Mesendoderm (in vitro differentiated cells): Measurements from ENCODE around the gene NFU1.
"Not testable (repeated sequence)": the region's sequence is repeated elsewhere in the genome, so short reads cannot be mapped to it uniquely, and the experiment has no call there.

ENCODE experiments used
- DNase-seq: peaks from one replicate; pipeline ENCODE4 v3.0.0; 2013
- H2AK5ac ChIP-seq: 2 replicates; pipeline ENCODE4 v1.6.1; 2013; ENCODE audit warnings: low read length, inconsistent platforms
- H2BK120ac ChIP-seq: 2 replicates; pipeline ENCODE4 v1.6.1; 2013; ENCODE audit warnings: low read depth, mild to moderate bottlenecking, low read length, moderate library complexity, mixed read lengths
- H2BK15ac ChIP-seq: replicated peaks from 2 replicates; pipeline ENCODE4 v1.6.1; 2013; ENCODE audit warnings: low read depth, mild to moderate bottlenecking, moderate library complexity
- H2BK5ac ChIP-seq: 2 replicates; pipeline ENCODE4 v1.6.1; 2013; ENCODE audit warnings: low read length, inconsistent platforms
- H3K18ac ChIP-seq: 2 replicates; pipeline ENCODE4 v1.6.1; 2013; ENCODE audit warnings: mild to moderate bottlenecking, low read length, mixed read lengths
- H3K23ac ChIP-seq: one replicate; pipeline ENCODE4 v1.6.1; 2013; ENCODE audit warnings: low read length
- H3K27ac ChIP-seq: 2 replicates; pipeline ENCODE4 v1.5.1; 2013; ENCODE audit warnings: low read depth, mild to moderate bottlenecking, inconsistent platforms, low read length, moderate library complexity
- H3K27me3 ChIP-seq: 2 replicates; pipeline ENCODE4 v1.6.1; 2013; ENCODE audit warnings: low read length, control low read depth, mild to moderate bottlenecking, inconsistent platforms; ENCODE audit not compliant: insufficient read depth, poor library complexity
- H3K36me3 ChIP-seq: 2 replicates; pipeline ENCODE4 v1.6.1; 2013; ENCODE audit warnings: low read length, inconsistent platforms; ENCODE audit not compliant: control insufficient read depth, insufficient read depth
- H3K4ac ChIP-seq: one replicate; pipeline ENCODE4 v1.6.1; 2013; ENCODE audit warnings: low read depth, mild to moderate bottlenecking, low read length, moderate library complexity
- H3K4me1 ChIP-seq: 2 replicates; pipeline ENCODE4 v1.6.1; 2013; ENCODE audit warnings: low read depth, low read length, inconsistent platforms; ENCODE audit not compliant: control insufficient read depth
- H3K4me2 ChIP-seq: 2 replicates; pipeline ENCODE4 v1.6.1; 2013; ENCODE audit warnings: low read length
- H3K4me3 ChIP-seq: 2 replicates; pipeline ENCODE4 v1.5.1; 2013; ENCODE audit warnings: mild to moderate bottlenecking, low read length
- H3K56ac ChIP-seq: one replicate; pipeline ENCODE4 v1.6.1; 2013; ENCODE audit warnings: low read length
- H3K79me1 ChIP-seq: 2 replicates; pipeline ENCODE4 v1.6.1; 2013; ENCODE audit warnings: low read length, inconsistent platforms
- H3K79me2 ChIP-seq: 2 replicates; pipeline ENCODE4 v1.6.1; 2013; ENCODE audit warnings: mild to moderate bottlenecking, low read length; ENCODE audit not compliant: control insufficient read depth, insufficient read depth
- H3K9ac ChIP-seq: 2 replicates; pipeline ENCODE4 v1.6.1; 2013; ENCODE audit warnings: low read length, inconsistent platforms
- H4K5ac ChIP-seq: one replicate; pipeline ENCODE4 v1.6.1; 2013; ENCODE audit warnings: low read length
- H4K8ac ChIP-seq: one replicate; pipeline ENCODE4 v1.6.1; 2013; ENCODE audit warnings: low read depth, mild to moderate bottlenecking, control low read depth, low read length, moderate library complexity
- WGBS: extraction: QIAGEN DNeasy Blood & Tissue Kit; methylation state at CpG from one replicate; pipeline ENCODE4 v1.1.7; 2013; ENCODE audit warnings: low lambda C conversion rate, missing lambda C conversion rate; ENCODE audit not compliant: insufficient coverage; ENCODE audit errors: extremely low coverage; 5-methylcytosine and 5-hydroxymethylcytosine counted together

The NFU1 gene

GRCh38 chr2:69419111-69419510, 18.1 kb downstream of the NFU1 start:
- not testable (repeated sequence) for H3K4ac ChIP-seq, H2BK5ac ChIP-seq, H3K4me2 ChIP-seq, H3K4me3 ChIP-seq, H3K79me1 ChIP-seq, H4K8ac ChIP-seq, H3K27ac ChIP-seq, H4K5ac ChIP-seq, H3K4me1 ChIP-seq, H3K23ac ChIP-seq, H2BK15ac ChIP-seq, H2BK120ac ChIP-seq, DNase-seq, H3K36me3 ChIP-seq, H3K56ac ChIP-seq, H3K18ac ChIP-seq, H3K9ac ChIP-seq, H3K79me2 ChIP-seq, H2AK5ac ChIP-seq, H3K27me3 ChIP-seq
- WGBS = no CpG with 5 or more reads among the region's 7 CpGs

- no peak overlapping the region for H3K18ac ChIP-seq
- no peak overlapping the region for H3K4me2 ChIP-seq
- WGBS = 100% methylated on average over 1 of the region's 1 CpG
- H2AK5ac ChIP-seq = no peak overlapping the region
- H3K56ac ChIP-seq = no peak overlapping the region
- no peak overlapping the region for H2BK15ac ChIP-seq
- H4K8ac ChIP-seq = no peak overlapping the region
- H3K79me1 ChIP-seq = no peaks in the 10 kb centered on the region
- H3K4me3 ChIP-seq = no peak overlapping the region
- H3K4ac ChIP-seq = no peak overlapping the region
- no peak overlapping the region for H3K27ac ChIP-seq
- H3K9ac ChIP-seq = no peak overlapping the region
- H3K4me1 ChIP-seq = no peaks in the 10 kb centered on the region
- H3K79me2 ChIP-seq = no peaks in the 10 kb centered on the region
- no peaks in the 10 kb centered on the region for H3K36me3 ChIP-seq
- no peak overlapping the region for H2BK120ac ChIP-seq
- no peak for DNase-seq
- no peak overlapping the region for H2BK5ac ChIP-seq
- H3K27me3 ChIP-seq = no peaks in the 10 kb centered on the region
- no peak overlapping the region for H3K23ac ChIP-seq
- no peak overlapping the region for H4K5ac ChIP-seq
Observed at GRCh38 chr2:69416147-69416546, 21.1 kb downstream of the NFU1 start.

DNA sequence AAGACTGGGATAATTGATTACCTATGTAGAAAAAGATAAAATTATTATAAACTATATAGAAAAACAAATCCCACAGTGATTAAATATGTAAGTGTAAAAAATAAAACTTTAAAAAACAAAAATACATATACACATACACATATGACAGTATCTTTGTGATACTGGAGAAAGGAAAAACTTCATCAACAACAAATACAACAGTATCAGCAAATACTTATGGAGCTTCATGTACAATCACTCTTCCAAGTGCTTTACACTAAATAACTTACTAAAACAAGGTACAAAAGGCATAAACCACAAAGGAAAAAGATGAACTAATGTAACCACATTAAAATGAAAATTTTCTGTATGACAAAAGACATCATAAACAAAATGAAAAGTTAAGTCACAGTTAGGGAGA, 26.1 kb downstream of the NFU1 start:
- Histone ChIP-seq H3K56ac (no peak overlapping the region), H3K4ac (no peak overlapping the region), H3K79me2 (no peaks in the 10 kb centered on the region), H2BK5ac (no peak overlapping the region), H3K18ac (no peak overlapping the region), H2BK15ac (no peak overlapping the region), H3K4me3 (no peak overlapping the region), H3K27ac (no peak overlapping the region), H2BK120ac (no peak overlapping the region), H3K36me3 (no peaks in the 10 kb centered on the region), H4K5ac (no peak overlapping the region), H3K23ac (no peak overlapping the region), H4K8ac (no peak overlapping the region), H3K4me2 (no peak overlapping the region), H3K27me3 (no peaks in the 10 kb centered on the region), H3K79me1 (no peaks in the 10 kb centered on the region), H3K4me1 (no peaks in the 10 kb centered on the region), H3K9ac (no peak overlapping the region), H2AK5ac (no peak overlapping the region)
- no peak for DNase-seq

- H2BK120ac ChIP-seq = no peak overlapping the region
- no peaks in the 10 kb centered on the region for H3K79me1 ChIP-seq
- H3K27me3 ChIP-seq = no peaks in the 10 kb centered on the region
- H4K8ac ChIP-seq = no peak overlapping the region
- H2AK5ac ChIP-seq = no peak overlapping the region
- H4K5ac ChIP-seq = no peak overlapping the region
- H3K36me3 ChIP-seq = no peaks in the 10 kb centered on the region
- H3K9ac ChIP-seq = no peak overlapping the region
- H3K4ac ChIP-seq = no peak overlapping the region
- no peak for DNase-seq
- no peak overlapping the region for H3K27ac ChIP-seq
- H2BK15ac ChIP-seq = no peak overlapping the region
- H3K4me2 ChIP-seq = no peak overlapping the region
- no peak overlapping the region for H3K18ac ChIP-seq
- no peak overlapping the region for H2BK5ac ChIP-seq
- H3K56ac ChIP-seq = no peak overlapping the region
- no peak overlapping the region for H3K4me3 ChIP-seq
- no peak overlapping the region for H3K23ac ChIP-seq
- H3K79me2 ChIP-seq = no peaks in the 10 kb centered on the region
- H3K4me1 ChIP-seq = no peaks in the 10 kb centered on the region
Observed at GRCh38 chr2:69405306-69405705, 31.9 kb downstream of the NFU1 start.

DNA sequence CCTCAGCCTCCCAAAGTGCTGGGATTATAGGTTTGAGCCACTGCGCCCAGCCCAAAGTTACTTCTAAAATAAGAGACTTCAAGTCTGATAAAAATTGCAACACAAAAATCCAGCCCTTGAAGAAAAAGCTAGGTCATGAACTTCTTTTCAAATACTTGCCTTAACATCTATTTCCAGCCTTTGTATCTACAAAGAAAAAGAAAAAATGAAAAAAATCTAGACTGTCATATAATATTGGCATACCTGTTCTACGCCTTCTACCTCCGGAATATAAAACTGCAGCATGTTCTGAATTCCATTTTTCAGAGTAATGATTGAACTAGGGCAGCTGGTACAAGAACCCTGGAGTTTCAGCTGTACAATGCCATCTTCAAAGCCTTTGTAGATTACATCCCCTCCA, 37.1 kb downstream of the NFU1 start:
- Histone ChIP-seq H4K8ac (no peak overlapping the region), H3K27me3 (no peaks in the 10 kb centered on the region), H2BK15ac (no peak overlapping the region), H3K56ac (no peak overlapping the region), H3K36me3 (no peaks in the 10 kb centered on the region), H3K18ac (no peak overlapping the region), H2AK5ac (no peak overlapping the region), H3K9ac (no peak overlapping the region), H4K5ac (no peak overlapping the region), H3K4me2 (no peak overlapping the region), H3K23ac (no peak overlapping the region), H3K27ac (no peak overlapping the region), H3K79me2 (no peaks in the 10 kb centered on the region), H2BK5ac (no peak overlapping the region), H3K4me1 (no peaks in the 10 kb centered on the region), H2BK120ac (no peak overlapping the region), H3K4me3 (no peak overlapping the region), H3K4ac (no peak overlapping the region), H3K79me1 (no peaks in the 10 kb centered on the region)
- WGBS = no CpG with 5 or more reads among the region's 3 CpGs
- DNase-seq = no peak

GRCh38 chr2:69397234-69397633, 40.0 kb downstream of the NFU1 start:
- H4K8ac ChIP-seq = no peak overlapping the region
- H3K27me3 ChIP-seq = no peaks in the 10 kb centered on the region
- H2BK15ac ChIP-seq = no peak overlapping the region
- no peaks in the 10 kb centered on the region for H3K79me2 ChIP-seq
- no peaks in the 10 kb centered on the region for H3K79me1 ChIP-seq
- H2BK120ac ChIP-seq = no peak overlapping the region
- H3K27ac ChIP-seq = no peak overlapping the region
- H3K4me2 ChIP-seq = no peak overlapping the region
- H2BK5ac ChIP-seq = no peak overlapping the region
- no peak overlapping the region for H3K4ac ChIP-seq
- H3K9ac ChIP-seq = no peak overlapping the region
- no peak overlapping the region for H3K23ac ChIP-seq
- H2AK5ac ChIP-seq = no peak overlapping the region
- no peak overlapping the region for H3K18ac ChIP-seq
- no peak for DNase-seq
- no peak overlapping the region for H3K4me3 ChIP-seq
- H3K56ac ChIP-seq = no peak overlapping the region
- H4K5ac ChIP-seq = no peak overlapping the region
- H3K36me3 ChIP-seq = no peaks in the 10 kb centered on the region
- H3K4me1 ChIP-seq = no peaks in the 10 kb centered on the region
